HFFc6 (cell line): ENCODE measurements around the gene SMAD3. TPM values are rescaled to one million over a fixed set of nuclear protein-coding genes. Genes with fewer than 3 reads are reported as not detected.
A peak's percentile ranks its signal among the peaks of the same experiment; 100 is the strongest.

ENCODE experiments used
- DNase-seq: peaks from one replicate; pipeline ENCODE4 v3.0.0-alpha.2; 2018
- H3K27ac Mint-ChIP-seq: 2 replicates; pipeline ENCODE4 v1.8.0; 2020; ENCODE audit warnings: mild to moderate bottlenecking, mixed read lengths
- H3K27me3 Mint-ChIP-seq: 2 replicates; pipeline ENCODE4 v1.8.0; 2021; ENCODE audit warnings: mild to moderate bottlenecking, moderate library complexity, mixed read lengths; ENCODE audit not compliant: insufficient read depth
- H3K36me3 Mint-ChIP-seq: 2 replicates; pipeline ENCODE4 v1.8.0; 2021; ENCODE audit warnings: low read depth, mixed read lengths
- H3K4me1 Mint-ChIP-seq: 2 replicates; pipeline ENCODE4 v1.8.0; 2020; ENCODE audit warnings: low read depth, mixed read lengths
- H3K4me3 Mint-ChIP-seq: 2 replicates; pipeline ENCODE4 v1.8.0; 2020; ENCODE audit warnings: mild to moderate bottlenecking, moderate library complexity, mixed read lengths
- H3K9me3 Mint-ChIP-seq: 2 replicates; pipeline ENCODE4 v1.8.0; 2020; ENCODE audit warnings: mild to moderate bottlenecking, mixed read lengths
- total RNA-seq, 6 experiments: library from RNA; stranded (reverse); fragmentation: NEBNext Ultra II Directional; extraction: Animal tissue kit (Norgen Biotek cat#: 25700); gene quantifications; 2 replicates in 1 of 6; 3 replicates in 5 of 6; pipeline ENCODE4 v1.2.3, GENCODE V29; 2021
- TF ChIP-seq, protein P1 (sequence below): fragments of 200-600 bp; sonication (generic); IDR thresholded peaks from 2 replicates; pipeline ENCODE4 v1.5.0; 2021; ENCODE audit warnings: antibody characterized with exemption, mild to moderate bottlenecking

The SMAD3 gene
- total RNA-seq, 6 experiments from 2014 or later, result 54.3 to 132 (median 118) TPM

DNA sequence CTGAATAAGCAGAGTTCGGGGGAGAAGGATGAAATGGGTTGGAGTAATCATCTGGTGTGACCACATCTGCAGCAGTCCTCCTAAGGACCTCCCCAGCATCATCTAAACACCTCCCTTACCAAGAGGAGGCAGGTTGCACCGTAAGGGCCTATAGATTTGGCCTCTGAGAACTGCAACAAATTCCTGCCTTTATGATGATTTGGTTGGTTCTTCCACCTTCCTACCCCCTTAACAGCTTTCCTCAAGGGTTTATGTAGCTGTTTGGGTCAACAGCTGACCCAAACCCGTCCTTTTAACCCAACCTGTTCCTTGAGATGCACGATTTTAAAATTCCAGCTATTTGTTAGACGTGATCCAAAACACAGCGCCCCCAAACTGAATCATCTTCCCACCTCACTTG, 130.8 kb downstream of the SMAD3 start:
- H3K9me3 Mint-ChIP-seq, result peaks cover 8% of the 10 kb centered on the region; the same call in 1 of the 2 replicates
- H3K4me3 Mint-ChIP-seq, result peak overlapping the region; percentile 21
- peak overlapping the region; percentile 79 for H3K27ac Mint-ChIP-seq
- H3K36me3 Mint-ChIP-seq, result peaks cover 77% of the 10 kb centered on the region
- H3K4me1 Mint-ChIP-seq, result peaks cover 71% of the 10 kb centered on the region
- TF ChIP-seq, protein P1, sequence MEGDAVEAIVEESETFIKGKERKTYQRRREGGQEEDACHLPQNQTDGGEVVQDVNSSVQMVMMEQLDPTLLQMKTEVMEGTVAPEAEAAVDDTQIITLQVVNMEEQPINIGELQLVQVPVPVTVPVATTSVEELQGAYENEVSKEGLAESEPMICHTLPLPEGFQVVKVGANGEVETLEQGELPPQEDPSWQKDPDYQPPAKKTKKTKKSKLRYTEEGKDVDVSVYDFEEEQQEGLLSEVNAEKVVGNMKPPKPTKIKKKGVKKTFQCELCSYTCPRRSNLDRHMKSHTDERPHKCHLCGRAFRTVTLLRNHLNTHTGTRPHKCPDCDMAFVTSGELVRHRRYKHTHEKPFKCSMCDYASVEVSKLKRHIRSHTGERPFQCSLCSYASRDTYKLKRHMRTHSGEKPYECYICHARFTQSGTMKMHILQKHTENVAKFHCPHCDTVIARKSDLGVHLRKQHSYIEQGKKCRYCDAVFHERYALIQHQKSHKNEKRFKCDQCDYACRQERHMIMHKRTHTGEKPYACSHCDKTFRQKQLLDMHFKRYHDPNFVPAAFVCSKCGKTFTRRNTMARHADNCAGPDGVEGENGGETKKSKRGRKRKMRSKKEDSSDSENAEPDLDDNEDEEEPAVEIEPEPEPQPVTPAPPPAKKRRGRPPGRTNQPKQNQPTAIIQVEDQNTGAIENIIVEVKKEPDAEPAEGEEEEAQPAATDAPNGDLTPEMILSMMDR, result peak; percentile 44; the same call in 1 of the 2 replicates
- DNase-seq, result no peak
- H3K27me3 Mint-ChIP-seq, result peaks cover 41% of the 10 kb centered on the region

DNA sequence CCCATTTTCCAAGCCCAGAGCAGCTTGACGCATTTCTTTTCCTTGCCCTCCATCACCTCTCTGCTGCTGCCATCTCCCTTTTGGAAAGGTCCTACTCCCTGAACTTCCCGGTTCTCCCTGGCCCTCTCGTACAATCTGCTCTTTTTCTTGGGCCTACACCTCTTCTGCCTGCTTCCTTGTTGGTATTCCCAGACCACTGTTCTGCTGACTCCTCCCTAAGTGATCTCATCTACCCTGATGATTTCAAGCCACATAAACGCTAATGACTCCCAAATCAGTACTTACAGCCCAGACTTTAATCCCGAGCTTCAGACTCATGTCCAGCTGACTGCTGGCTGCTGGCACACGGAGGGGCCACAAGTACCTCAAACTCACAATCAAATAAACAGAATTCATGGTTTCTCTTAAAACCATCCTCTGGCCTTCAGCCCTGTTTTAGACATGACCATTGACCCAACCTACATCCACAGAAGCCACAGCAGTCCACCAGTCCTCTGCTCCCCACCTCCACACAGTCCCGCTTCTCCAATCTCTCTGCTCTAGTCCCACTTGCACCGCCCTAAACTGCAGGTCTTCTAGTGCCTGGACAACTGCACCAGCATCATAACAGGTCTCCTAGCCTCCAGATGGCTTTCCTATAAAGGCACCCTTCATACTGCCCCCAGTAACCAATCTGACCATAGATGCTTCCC, 131.4 kb downstream of the SMAD3 start:
- peaks cover 43% of the 10 kb centered on the region for H3K27me3 Mint-ChIP-seq
- peak; percentile 78 for DNase-seq
- peak overlapping the region; percentile 21 for H3K4me3 Mint-ChIP-seq
- peaks cover 77% of the 10 kb centered on the region for H3K36me3 Mint-ChIP-seq
- peaks cover 77% of the 10 kb centered on the region for H3K4me1 Mint-ChIP-seq
- H3K9me3 Mint-ChIP-seq, result peaks cover 8% of the 10 kb centered on the region; the same call in 1 of the 2 replicates
- H3K27ac Mint-ChIP-seq, result peak overlapping the region; percentile 79
- TF ChIP-seq, protein P1, result no peak

DNA sequence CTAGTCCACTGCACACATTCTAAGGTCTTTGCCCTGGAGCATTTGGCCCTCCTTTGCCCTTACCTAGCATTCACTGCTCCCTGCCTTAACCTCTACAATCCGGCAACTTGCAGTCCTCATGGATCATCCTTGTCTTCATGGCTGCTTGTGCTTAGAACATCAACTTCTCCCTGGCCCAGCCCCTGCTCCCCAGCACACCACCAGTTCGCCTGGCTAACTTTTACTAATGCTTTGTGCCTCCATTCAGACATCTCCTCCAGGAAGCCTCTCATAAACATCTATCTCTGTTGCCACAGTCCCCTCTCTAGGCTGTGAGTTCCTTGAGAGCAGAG, 131.9 kb downstream of the SMAD3 start:
- Mint-ChIP-seq H3K27me3 (peaks cover 43% of the 10 kb centered on the region), H3K9me3 (peaks cover 8% of the 10 kb centered on the region; the same call in 1 of the 2 replicates), H3K36me3 (peaks cover 76% of the 10 kb centered on the region), H3K4me1 (peaks cover 79% of the 10 kb centered on the region), H3K4me3 (peak overlapping the region; percentile 21), H3K27ac (peak overlapping the region; percentile 79)
- no peak for DNase-seq
- TF ChIP-seq, protein P1, result no peak

DNA sequence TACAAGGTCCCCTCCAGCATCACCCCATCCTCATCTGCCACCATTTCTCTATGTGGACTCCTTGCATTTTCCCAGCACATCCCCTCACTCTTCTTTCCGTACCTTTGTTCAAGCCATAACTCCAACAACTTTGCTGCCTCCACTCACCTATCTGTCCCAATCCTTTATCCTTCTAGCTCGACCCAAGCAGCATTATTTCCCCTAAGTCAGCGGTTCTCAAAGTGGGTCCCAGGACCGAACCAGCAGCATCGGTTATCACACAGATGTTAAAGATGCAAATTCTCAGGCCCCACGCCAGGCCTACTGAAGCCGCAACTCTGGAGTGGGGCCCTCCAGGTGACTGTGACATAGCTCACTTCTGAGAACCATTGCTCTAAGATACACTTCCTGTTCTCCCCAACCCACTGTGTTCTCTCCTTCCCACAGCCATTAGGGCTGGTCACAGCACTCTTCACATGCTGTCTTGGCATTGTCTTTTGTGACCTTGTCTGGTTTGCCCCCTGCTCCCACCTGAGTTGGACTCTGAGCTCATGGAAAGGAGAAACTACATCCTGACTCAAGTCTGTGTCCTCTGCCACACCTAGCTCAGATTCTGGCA, 132.9 kb downstream of the SMAD3 start:
- TF ChIP-seq, protein P1, result no peak
- H3K4me1 Mint-ChIP-seq, result peaks cover 79% of the 10 kb centered on the region
- H3K9me3 Mint-ChIP-seq, result peaks cover 8% of the 10 kb centered on the region; the same call in 1 of the 2 replicates
- H3K4me3 Mint-ChIP-seq, result peak overlapping the region; percentile 17
- peaks cover 42% of the 10 kb centered on the region for H3K27me3 Mint-ChIP-seq
- DNase-seq, result no peak
- H3K27ac Mint-ChIP-seq, result peak overlapping the region; percentile 62
- peaks cover 76% of the 10 kb centered on the region for H3K36me3 Mint-ChIP-seq

DNA sequence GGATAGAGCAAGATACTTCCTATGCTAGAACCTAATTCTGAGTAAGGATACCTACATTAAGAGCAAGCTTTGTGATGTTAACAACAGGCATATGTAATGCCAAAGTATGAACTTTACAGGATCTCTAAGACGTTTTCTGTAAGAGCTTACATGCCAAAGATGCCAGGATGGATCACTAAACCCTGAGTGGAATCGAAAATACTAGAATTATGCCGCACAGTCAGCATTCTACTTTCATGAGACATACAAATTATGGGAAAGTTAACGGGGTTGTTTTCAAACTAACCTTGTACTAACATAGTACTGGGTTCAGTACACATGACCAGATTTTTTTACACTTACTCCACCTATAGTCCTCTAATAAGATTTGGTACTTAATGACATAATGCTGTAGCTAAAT, 134.0 kb downstream of the SMAD3 start:
- Mint-ChIP-seq H3K4me3 (peak overlapping the region; percentile 14; the same call in 1 of the 2 replicates), H3K27me3 (peaks cover 40% of the 10 kb centered on the region), H3K36me3 (peaks cover 74% of the 10 kb centered on the region), H3K9me3 (peaks cover 8% of the 10 kb centered on the region; the same call in 1 of the 2 replicates), H3K27ac (peak overlapping the region; percentile 62; the same call in 1 of the 2 replicates), H3K4me1 (peaks cover 72% of the 10 kb centered on the region)
- DNase-seq, result no peak
- TF ChIP-seq, protein P1, result no peak
